HEK293 (cell line): Measurements from ENCODE around the gene KCNIP4.

Experiments
- CTCF ChIA-PET: fragments of 350-600 bp; formaldehyde crosslinking; extraction: SDS; loops from one replicate; lab custom pipeline; 2021; ENCODE audit warnings: antibody characterized with exemption; lab: Yijun Ruan, JAX
- POLR2A ChIA-PET: fragments of 300-600 bp; formaldehyde crosslinking; extraction: SDS; loops from one replicate; lab custom pipeline; 2020; ENCODE audit warnings: antibody characterized with exemption, inconsistent platforms; lab: Yijun Ruan, JAX
- H3K27ac ChIP-seq: fragments of 200-500 bp; sonication (Bioruptor generic); 2 replicates; pipeline ENCODE4 v1.5.1; 2014; ENCODE audit warnings: low read depth, low read length, control low read depth, inconsistent platforms; ENCODE audit errors: extremely low read depth
- H3K36me3 ChIP-seq, 2 experiments: fragments of 200-500 bp in 1 of 2; sonication (Bioruptor generic) in 1 of 2; 1 replicate in 1 of 2; 2 replicates in 1 of 2; pipeline ENCODE4 v1.5.1; 2014 to 2017; ENCODE audit warnings: inconsistent platforms in 2 of 2, low read length in 2 of 2; ENCODE audit not compliant: control insufficient read depth in 2 of 2, insufficient read depth in 1 of 2
- H3K4me1 ChIP-seq: fragments of 200-500 bp; sonication (Bioruptor generic); 2 replicates; pipeline ENCODE4 v1.5.1; 2014; ENCODE audit warnings: mild to moderate bottlenecking, low read length, inconsistent platforms; ENCODE audit not compliant: control insufficient read depth, insufficient read depth
- H3K4me3 ChIP-seq: 2 replicates; pipeline ENCODE4 v1.5.1; 2011; ENCODE audit warnings: low read depth, mild to moderate bottlenecking, control low read depth, low read length, moderate library complexity
- H3K9me3 ChIP-seq: fragments of 200-500 bp; sonication (Bioruptor generic); 2 replicates; pipeline ENCODE4 v1.5.1; 2014; ENCODE audit warnings: low read depth, low read length, inconsistent platforms; ENCODE audit not compliant: control insufficient read depth, insufficient read depth
- GFI1B ChIP-seq: fragments of 450-650 bp; formaldehyde crosslinking; IDR thresholded peaks from 2 replicates; pipeline ENCODE4 v1.5.1; 2016; ENCODE audit warnings: missing biosample characterization, missing genetic modification characterization
- GLIS2 ChIP-seq: fragments of 450-650 bp; formaldehyde crosslinking; IDR thresholded peaks from 2 replicates; pipeline ENCODE4 v1.5.1; 2016; ENCODE audit warnings: missing biosample characterization, missing genetic modification characterization
- KLF16 ChIP-seq: fragments of 450-650 bp; formaldehyde crosslinking; IDR thresholded peaks from 2 replicates; pipeline ENCODE4 v1.5.1; 2017; ENCODE audit warnings: missing biosample characterization, missing genetic modification characterization
- MEIS1 ChIP-seq: sonication (generic); formaldehyde crosslinking; IDR thresholded peaks from 2 replicates; pipeline ENCODE4 v1.8.1; 2022; ENCODE audit warnings: missing genetic modification reagents, mild to moderate bottlenecking, borderline replicate concordance
- RBAK ChIP-seq: fragments of 450-650 bp; formaldehyde crosslinking; IDR thresholded peaks from 2 replicates; pipeline ENCODE4 v1.5.1; 2016; ENCODE audit warnings: missing biosample characterization, missing genetic modification characterization
- REPIN1 ChIP-seq: fragments of 450-650 bp; formaldehyde crosslinking; IDR thresholded peaks from 2 replicates; pipeline ENCODE4 v1.5.1; 2017; ENCODE audit warnings: missing biosample characterization, missing genetic modification characterization, low read depth
- SALL2 ChIP-seq: fragments of 450-650 bp; formaldehyde crosslinking; IDR thresholded peaks from 2 replicates; pipeline ENCODE4 v1.5.0; 2017; ENCODE audit warnings: missing biosample characterization, mild to moderate bottlenecking, missing genetic modification characterization, borderline replicate concordance
- WT1 ChIP-seq: fragments of 450-650 bp; formaldehyde crosslinking; IDR thresholded peaks from 2 replicates; pipeline ENCODE4 v1.5.1; 2016; ENCODE audit warnings: missing biosample characterization, missing genetic modification characterization
- ZFP3 ChIP-seq: fragments of 450-650 bp; formaldehyde crosslinking; IDR thresholded peaks from 2 replicates; pipeline ENCODE4 v1.5.1; 2016; ENCODE audit warnings: low read depth, missing biosample characterization, missing genetic modification characterization
- ZNF132 ChIP-seq: fragments of 450-650 bp; formaldehyde crosslinking; IDR thresholded peaks from 2 replicates; pipeline ENCODE4 v1.5.1; 2017; ENCODE audit warnings: missing biosample characterization, missing genetic modification characterization, borderline replicate concordance
- ZNF175 ChIP-seq: fragments of 450-650 bp; formaldehyde crosslinking; IDR thresholded peaks from 2 replicates; pipeline ENCODE4 v1.5.1; 2016; ENCODE audit warnings: missing biosample characterization, missing genetic modification characterization
- ZNF211 ChIP-seq: fragments of 450-650 bp; formaldehyde crosslinking; IDR thresholded peaks from 2 replicates; pipeline ENCODE4 v1.5.1; 2016; ENCODE audit warnings: low read depth, missing biosample characterization, missing genetic modification characterization
- ZNF23 ChIP-seq: fragments of 450-650 bp; formaldehyde crosslinking; IDR thresholded peaks from 2 replicates; pipeline ENCODE4 v1.5.1; 2016; ENCODE audit warnings: missing biosample characterization, missing genetic modification characterization, borderline replicate concordance
- ZNF394 ChIP-seq: fragments of 450-650 bp; formaldehyde crosslinking; IDR thresholded peaks from 2 replicates; pipeline ENCODE4 v1.5.1; 2016; ENCODE audit warnings: missing biosample characterization, missing genetic modification characterization, mild to moderate bottlenecking, moderate library complexity, borderline replicate concordance
- ZNF404 ChIP-seq: fragments of 450-650 bp; formaldehyde crosslinking; IDR thresholded peaks from 2 replicates; pipeline ENCODE4 v1.5.1; 2017; ENCODE audit warnings: missing biosample characterization, missing genetic modification characterization
- ZNF423 ChIP-seq: fragments of 450-650 bp; formaldehyde crosslinking; IDR thresholded peaks from 2 replicates; pipeline ENCODE4 v1.5.1; 2016; ENCODE audit warnings: missing biosample characterization, missing genetic modification characterization
- ZNF510 ChIP-seq: fragments of 450-650 bp; formaldehyde crosslinking; IDR thresholded peaks from 2 replicates; pipeline ENCODE4 v1.5.1; 2018; ENCODE audit warnings: mild to moderate bottlenecking, missing genetic modification characterization, missing biosample characterization; ENCODE audit not compliant: insufficient replicate concordance
- ZNF621 ChIP-seq: fragments of 450-650 bp; formaldehyde crosslinking; IDR thresholded peaks from 2 replicates; pipeline ENCODE4 v1.5.1; 2017; ENCODE audit warnings: missing biosample characterization, missing genetic modification characterization
- ZNF654 ChIP-seq: fragments of 450-650 bp; formaldehyde crosslinking; IDR thresholded peaks from 2 replicates; pipeline ENCODE4 v1.5.1; 2016; ENCODE audit warnings: low read depth, missing biosample characterization, missing genetic modification characterization
- ZNF768 ChIP-seq: fragments of 450-650 bp; formaldehyde crosslinking; IDR thresholded peaks from 2 replicates; pipeline ENCODE4 v1.5.1; 2018; ENCODE audit warnings: missing biosample characterization, mild to moderate bottlenecking, missing genetic modification characterization
- TF ChIP-seq, protein P1 (sequence below): fragments of 450-650 bp; formaldehyde crosslinking; IDR thresholded peaks from 2 replicates; pipeline ENCODE4 v1.5.1; 2016; ENCODE audit warnings: missing biosample characterization, missing genetic modification characterization
- TF ChIP-seq, protein P2 (sequence below): fragments of 450-650 bp; formaldehyde crosslinking; IDR thresholded peaks from 2 replicates; pipeline ENCODE4 v1.5.0; 2017; ENCODE audit warnings: missing biosample characterization, missing genetic modification characterization, borderline replicate concordance
- TF ChIP-seq, protein P3 (sequence below): fragments of 450-650 bp; formaldehyde crosslinking; IDR thresholded peaks from 2 replicates; pipeline ENCODE4 v1.5.1; 2016; ENCODE audit warnings: missing biosample characterization, missing genetic modification characterization
- TF ChIP-seq, protein P4 (sequence below): fragments of 450-650 bp; formaldehyde crosslinking; conservative IDR thresholded peaks from 2 replicates; pipeline ENCODE4 v1.5.1; 2016; ENCODE audit warnings: low read depth, missing biosample characterization, missing genetic modification characterization

KCNIP4 gene

DNA sequence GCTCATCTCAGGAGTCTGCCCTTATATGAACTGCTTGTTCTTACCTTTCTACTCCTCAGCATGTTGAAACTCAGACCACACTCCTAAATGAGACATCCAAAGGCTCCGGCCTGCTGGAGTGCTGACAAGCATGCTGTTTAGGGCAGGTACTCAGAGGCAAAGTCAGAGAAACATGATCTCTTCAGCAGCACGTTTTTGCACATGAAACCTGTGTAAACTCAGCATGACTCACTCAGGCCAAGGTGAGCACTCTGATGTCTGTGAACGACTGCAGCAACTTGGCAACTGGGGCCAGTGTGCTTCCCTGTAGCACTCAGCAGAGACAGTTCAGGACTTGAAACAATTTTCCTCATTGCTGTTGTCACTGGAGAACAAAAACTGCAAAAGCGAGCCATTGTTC, 1138.8 kb downstream of the KCNIP4 start:
- no peak for TF ChIP-seq ZNF211
- TF ChIP-seq ZNF423 = no peak
- no peak for TF ChIP-seq ZNF768 (tag by site-specific recombination)
- TF ChIP-seq ZNF510 (tag by site-specific recombination) = no peak
- TF ChIP-seq ZNF23 (tag by site-specific recombination) = no peak
- no peak for TF ChIP-seq ZNF132 (tag by site-specific recombination)
- TF ChIP-seq, protein P1, sequence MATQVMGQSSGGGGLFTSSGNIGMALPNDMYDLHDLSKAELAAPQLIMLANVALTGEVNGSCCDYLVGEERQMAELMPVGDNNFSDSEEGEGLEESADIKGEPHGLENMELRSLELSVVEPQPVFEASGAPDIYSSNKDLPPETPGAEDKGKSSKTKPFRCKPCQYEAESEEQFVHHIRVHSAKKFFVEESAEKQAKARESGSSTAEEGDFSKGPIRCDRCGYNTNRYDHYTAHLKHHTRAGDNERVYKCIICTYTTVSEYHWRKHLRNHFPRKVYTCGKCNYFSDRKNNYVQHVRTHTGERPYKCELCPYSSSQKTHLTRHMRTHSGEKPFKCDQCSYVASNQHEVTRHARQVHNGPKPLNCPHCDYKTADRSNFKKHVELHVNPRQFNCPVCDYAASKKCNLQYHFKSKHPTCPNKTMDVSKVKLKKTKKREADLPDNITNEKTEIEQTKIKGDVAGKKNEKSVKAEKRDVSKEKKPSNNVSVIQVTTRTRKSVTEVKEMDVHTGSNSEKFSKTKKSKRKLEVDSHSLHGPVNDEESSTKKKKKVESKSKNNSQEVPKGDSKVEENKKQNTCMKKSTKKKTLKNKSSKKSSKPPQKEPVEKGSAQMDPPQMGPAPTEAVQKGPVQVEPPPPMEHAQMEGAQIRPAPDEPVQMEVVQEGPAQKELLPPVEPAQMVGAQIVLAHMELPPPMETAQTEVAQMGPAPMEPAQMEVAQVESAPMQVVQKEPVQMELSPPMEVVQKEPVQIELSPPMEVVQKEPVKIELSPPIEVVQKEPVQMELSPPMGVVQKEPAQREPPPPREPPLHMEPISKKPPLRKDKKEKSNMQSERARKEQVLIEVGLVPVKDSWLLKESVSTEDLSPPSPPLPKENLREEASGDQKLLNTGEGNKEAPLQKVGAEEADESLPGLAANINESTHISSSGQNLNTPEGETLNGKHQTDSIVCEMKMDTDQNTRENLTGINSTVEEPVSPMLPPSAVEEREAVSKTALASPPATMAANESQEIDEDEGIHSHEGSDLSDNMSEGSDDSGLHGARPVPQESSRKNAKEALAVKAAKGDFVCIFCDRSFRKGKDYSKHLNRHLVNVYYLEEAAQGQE = no peak
- no peak for TF ChIP-seq SALL2 (tag by site-specific recombination)
- TF ChIP-seq ZNF394 (tag by site-specific recombination) = no peak
- no peak for TF ChIP-seq ZFP3
- TF ChIP-seq WT1 (tag by site-specific recombination) = no peak
- TF ChIP-seq MEIS1 (CRISPR knock-in tag) = no peak
- TF ChIP-seq, all 188 proteins: peak for 0
- Histone ChIP-seq H3K9me3 (no peaks in the 10 kb centered on the region), H3K36me3 (no peaks in the 10 kb centered on the region), H3K4me3 (no peak overlapping the region), H3K27ac (no peak overlapping the region), H3K4me1 (no peaks in the 10 kb centered on the region)
- POLR2A ChIA-PET = no interaction called here
- CTCF ChIA-PET = no interaction called here

DNA sequence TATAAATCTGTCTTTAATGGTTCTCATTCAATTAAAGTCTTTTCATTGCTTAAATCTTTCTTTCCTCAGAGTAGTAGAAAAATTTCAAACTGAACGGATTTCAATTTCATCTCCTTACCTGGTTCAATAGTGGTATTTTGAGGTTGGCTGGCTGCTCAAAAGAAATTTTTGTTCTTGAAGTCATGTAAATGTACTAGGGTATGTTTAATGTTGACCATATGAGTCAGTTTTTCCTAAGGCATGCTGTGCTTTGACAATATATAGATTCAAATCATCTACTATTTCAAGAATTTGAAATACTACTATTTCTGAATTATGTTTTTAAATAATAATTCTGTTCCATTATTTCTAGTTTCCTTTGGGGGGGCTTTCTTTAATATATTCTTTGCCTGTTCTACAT, 1142.9 kb downstream of the KCNIP4 start:
- POLR2A ChIA-PET = no interaction called here
- no peaks in the 10 kb centered on the region for H3K4me1 ChIP-seq
- no peak overlapping the region for H3K27ac ChIP-seq
- no peak overlapping the region for H3K4me3 ChIP-seq
- H3K36me3 ChIP-seq = no peaks in the 10 kb centered on the region
- H3K9me3 ChIP-seq = no peaks in the 10 kb centered on the region
- CTCF ChIA-PET = no interaction called here
- TF ChIP-seq ZNF654 (tag by site-specific recombination) = no peak
- TF ChIP-seq, protein P2, sequence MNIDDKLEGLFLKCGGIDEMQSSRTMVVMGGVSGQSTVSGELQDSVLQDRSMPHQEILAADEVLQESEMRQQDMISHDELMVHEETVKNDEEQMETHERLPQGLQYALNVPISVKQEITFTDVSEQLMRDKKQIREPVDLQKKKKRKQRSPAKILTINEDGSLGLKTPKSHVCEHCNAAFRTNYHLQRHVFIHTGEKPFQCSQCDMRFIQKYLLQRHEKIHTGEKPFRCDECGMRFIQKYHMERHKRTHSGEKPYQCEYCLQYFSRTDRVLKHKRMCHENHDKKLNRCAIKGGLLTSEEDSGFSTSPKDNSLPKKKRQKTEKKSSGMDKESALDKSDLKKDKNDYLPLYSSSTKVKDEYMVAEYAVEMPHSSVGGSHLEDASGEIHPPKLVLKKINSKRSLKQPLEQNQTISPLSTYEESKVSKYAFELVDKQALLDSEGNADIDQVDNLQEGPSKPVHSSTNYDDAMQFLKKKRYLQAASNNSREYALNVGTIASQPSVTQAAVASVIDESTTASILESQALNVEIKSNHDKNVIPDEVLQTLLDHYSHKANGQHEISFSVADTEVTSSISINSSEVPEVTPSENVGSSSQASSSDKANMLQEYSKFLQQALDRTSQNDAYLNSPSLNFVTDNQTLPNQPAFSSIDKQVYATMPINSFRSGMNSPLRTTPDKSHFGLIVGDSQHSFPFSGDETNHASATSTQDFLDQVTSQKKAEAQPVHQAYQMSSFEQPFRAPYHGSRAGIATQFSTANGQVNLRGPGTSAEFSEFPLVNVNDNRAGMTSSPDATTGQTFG (tag by site-specific recombination) = no peak
- TF ChIP-seq, protein P3, sequence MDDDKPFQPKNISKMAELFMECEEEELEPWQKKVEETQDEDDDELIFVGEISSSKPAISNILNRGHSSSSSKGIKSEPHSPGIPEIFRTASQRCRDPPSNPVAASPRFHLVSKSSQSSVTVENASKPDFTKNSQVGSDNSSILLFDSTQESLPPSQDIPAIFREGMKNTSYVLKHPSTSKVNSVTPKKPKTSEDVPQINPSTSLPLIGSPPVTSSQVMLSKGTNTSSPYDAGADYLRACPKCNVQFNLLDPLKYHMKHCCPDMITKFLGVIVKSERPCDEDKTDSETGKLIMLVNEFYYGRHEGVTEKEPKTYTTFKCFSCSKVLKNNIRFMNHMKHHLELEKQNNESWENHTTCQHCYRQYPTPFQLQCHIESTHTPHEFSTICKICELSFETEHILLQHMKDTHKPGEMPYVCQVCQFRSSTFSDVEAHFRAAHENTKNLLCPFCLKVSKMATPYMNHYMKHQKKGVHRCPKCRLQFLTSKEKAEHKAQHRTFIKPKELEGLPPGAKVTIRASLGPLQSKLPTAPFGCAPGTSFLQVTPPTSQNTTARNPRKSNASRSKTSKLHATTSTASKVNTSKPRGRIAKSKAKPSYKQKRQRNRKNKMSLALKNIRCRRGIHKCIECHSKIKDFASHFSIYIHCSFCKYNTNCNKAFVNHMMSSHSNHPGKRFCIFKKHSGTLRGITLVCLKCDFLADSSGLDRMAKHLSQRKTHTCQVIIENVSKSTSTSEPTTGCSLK (tag by site-specific recombination) = no peak
- TF ChIP-seq, protein P4, sequence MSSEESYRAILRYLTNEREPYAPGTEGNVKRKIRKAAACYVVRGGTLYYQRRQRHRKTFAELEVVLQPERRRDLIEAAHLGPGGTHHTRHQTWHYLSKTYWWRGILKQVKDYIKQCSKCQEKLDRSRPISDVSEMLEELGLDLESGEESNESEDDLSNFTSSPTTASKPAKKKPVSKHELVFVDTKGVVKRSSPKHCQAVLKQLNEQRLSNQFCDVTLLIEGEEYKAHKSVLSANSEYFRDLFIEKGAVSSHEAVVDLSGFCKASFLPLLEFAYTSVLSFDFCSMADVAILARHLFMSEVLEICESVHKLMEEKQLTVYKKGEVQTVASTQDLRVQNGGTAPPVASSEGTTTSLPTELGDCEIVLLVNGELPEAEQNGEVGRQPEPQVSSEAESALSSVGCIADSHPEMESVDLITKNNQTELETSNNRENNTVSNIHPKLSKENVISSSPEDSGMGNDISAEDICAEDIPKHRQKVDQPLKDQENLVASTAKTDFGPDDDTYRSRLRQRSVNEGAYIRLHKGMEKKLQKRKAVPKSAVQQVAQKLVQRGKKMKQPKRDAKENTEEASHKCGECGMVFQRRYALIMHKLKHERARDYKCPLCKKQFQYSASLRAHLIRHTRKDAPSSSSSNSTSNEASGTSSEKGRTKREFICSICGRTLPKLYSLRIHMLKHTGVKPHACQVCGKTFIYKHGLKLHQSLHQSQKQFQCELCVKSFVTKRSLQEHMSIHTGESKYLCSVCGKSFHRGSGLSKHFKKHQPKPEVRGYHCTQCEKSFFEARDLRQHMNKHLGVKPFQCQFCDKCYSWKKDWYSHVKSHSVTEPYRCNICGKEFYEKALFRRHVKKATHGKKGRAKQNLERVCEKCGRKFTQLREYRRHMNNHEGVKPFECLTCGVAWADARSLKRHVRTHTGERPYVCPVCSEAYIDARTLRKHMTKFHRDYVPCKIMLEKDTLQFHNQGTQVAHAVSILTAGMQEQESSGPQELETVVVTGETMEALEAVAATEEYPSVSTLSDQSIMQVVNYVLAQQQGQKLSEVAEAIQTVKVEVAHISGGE = no peak
- TF ChIP-seq REPIN1 = no peak
- TF ChIP-seq KLF16 = no peak
- TF ChIP-seq RBAK (tag by site-specific recombination) = no peak
- no peak for TF ChIP-seq ZNF404 (tag by site-specific recombination)
- no peak for TF ChIP-seq GLIS2
- TF ChIP-seq ZNF175 (tag by site-specific recombination) = no peak
- no peak for TF ChIP-seq GFI1B (tag by site-specific recombination)
- no peak for TF ChIP-seq ZNF621 (tag by site-specific recombination)
